Natural killer cell (primary cell): Measurements from ENCODE around the gene RCCD1. TPM values are rescaled to one million over a fixed set of nuclear protein-coding genes. Genes with fewer than 3 reads are reported as not detected.

ENCODE experiments used
- ATAC-seq, 3 donors: fragments of 150-1000 bp in 2 of 3; fragments of 200-7000 bp in 1 of 3; cut with Tn5 transposase; 1 replicate in 1 of 3; 2 replicates in 2 of 3; pipeline ENCODE4 v1.10.0; 2021; ENCODE audit warnings: mild to moderate bottlenecking in 2 of 3, moderate library complexity in 2 of 3
- DNase-seq, 2 donors: peaks; one replicate each; pipeline versions ENCODE4 v3.0.0 to v3.0.0-alpha.2; 2013 to 2021; ENCODE audit warnings: mixed read lengths in 1 of 2
- H3K27ac ChIP-seq: one replicate; pipeline ENCODE4 v1.5.1; 2013; ENCODE audit warnings: mild to moderate bottlenecking, low read length
- H3K27me3 ChIP-seq: one replicate; pipeline ENCODE4 v1.6.1; 2013; ENCODE audit warnings: low read length; ENCODE audit not compliant: control insufficient read depth, insufficient read depth
- H3K36me3 ChIP-seq: one replicate; pipeline ENCODE4 v1.6.1; 2013; ENCODE audit warnings: low read length; ENCODE audit not compliant: control insufficient read depth, insufficient read depth
- H3K4me1 ChIP-seq: one replicate; pipeline ENCODE4 v1.6.1; 2013; ENCODE audit warnings: low read length; ENCODE audit not compliant: control insufficient read depth, insufficient read depth
- H3K4me3 ChIP-seq: one replicate; pipeline ENCODE4 v1.5.1; 2013; ENCODE audit warnings: low read length
- H3K9me3 ChIP-seq: one replicate; pipeline ENCODE4 v1.6.1; 2013; ENCODE audit warnings: low read length; ENCODE audit not compliant: control insufficient read depth, insufficient read depth
- H3K27ac Mint-ChIP-seq, 2 donors: one replicate each; pipeline ENCODE4 v1.8.0; 2022; ENCODE audit warnings: mild to moderate bottlenecking in 2 of 2, mixed read lengths in 2 of 2, moderate library complexity in 1 of 2
- H3K27me3 Mint-ChIP-seq, 2 donors: one replicate each; pipeline ENCODE4 v1.8.0; 2022; ENCODE audit warnings: low read depth in 2 of 2, mixed read lengths in 2 of 2
- H3K36me3 Mint-ChIP-seq: one replicate; pipeline ENCODE4 v1.8.0; 2022; ENCODE audit warnings: mixed read lengths
- H3K4me1 Mint-ChIP-seq, 2 donors: one replicate each; pipeline ENCODE4 v1.8.0; 2022; ENCODE audit warnings: mixed read lengths in 2 of 2
- H3K4me3 Mint-ChIP-seq: one replicate; pipeline ENCODE4 v1.8.0; 2022; ENCODE audit warnings: mild to moderate bottlenecking, moderate library complexity, mixed read lengths
- H3K9me3 Mint-ChIP-seq, 2 donors: one replicate each; pipeline ENCODE4 v1.8.0; 2022; ENCODE audit warnings: mixed read lengths in 2 of 2
- CTCF ChIP-seq: fragments of 200-600 bp; IDR thresholded peaks from one replicate; pipeline ENCODE4 v1.8.0; 2022; ENCODE audit warnings: antibody characterized with exemption
- WGBS: methylation state at CpG from one replicate; pipeline ENCODE4 v1.1.7; 2013; ENCODE audit warnings: missing lambda C conversion rate; ENCODE audit not compliant: insufficient coverage; 5-methylcytosine and 5-hydroxymethylcytosine counted together
- intact Hi-C: fragments of 100-400 bp; cut with micrococcal nuclease; formaldehyde crosslinking; loops from one replicate; pipeline ENCODE4 v1.14.2; 2022
- total RNA-seq, 4 donors: library from RNA; stranded (reverse); fragments of 120-200 nt in 1 of 4; gene quantifications; one replicate each; pipeline versions ENCODE4 v1.2.3 to v1.2.4, GENCODE V29; 2013 to 2022

RCCD1 gene
- 1 to 10 TPM; 4.2 to 5.4 (median 5.1) TPM for total RNA-seq
- total RNA-seq (2013), result 7.7 TPM

- Mint-ChIP-seq H3K27ac (peak within 1 kb of the TSS; percentile 82 to 91), H3K27me3 (no peaks in the 10 kb centered on the region), H3K36me3 (no peaks in the 10 kb centered on the region), H3K4me3 (peak within 1 kb of the TSS; percentile 85), H3K9me3 (no peaks in the 10 kb centered on the region), H3K4me1 (peaks cover 0 to 10% of the 10 kb centered on the region in 2 donors)
- Histone ChIP-seq H3K4me3 (peak within 1 kb of the TSS; percentile 71), H3K27me3 (no peaks in the 10 kb centered on the region), H3K4me1 (peaks cover 20% of the 10 kb centered on the region), H3K9me3 (no peaks in the 10 kb centered on the region), H3K36me3 (peaks cover 28% of the 10 kb centered on the region), H3K27ac (peak within 1 kb of the TSS; percentile 88)
- peak; percentile 95 to 97 (median 97) for ATAC-seq
- peak; percentile 82 to 93 for DNase-seq
- TF ChIP-seq CTCF, result no peak
- intact Hi-C loops, result loop anchor here (2.0 kb wide), 1 partner anchor 20 kb away; the partner anchor contains the start of gene UNC45A
- WGBS, result 1% methylated on average over 69 of the region's 69 CpGs
Measured at GRCh38 chr15:90954712-90955623, at the start of gene RCCD1. Gene RCCD1 (plus strand): TSS chr15:90954884. CDS start chr15:90956735, 1,851 bp downstream.

GRCh38 chr15:90905306-90906180, 49.1 kb upstream of the RCCD1 start:
- H3K4me3 Mint-ChIP-seq, result peak overlapping the region; percentile 42
- ATAC-seq (no peak), DNase-seq (no peak)
- H3K9me3 Mint-ChIP-seq, result no peaks in the 10 kb centered on the region
- no peak overlapping the region for H3K27ac Mint-ChIP-seq
- H3K9me3 ChIP-seq, result no peaks in the 10 kb centered on the region
- no peaks in the 10 kb centered on the region for H3K27me3 ChIP-seq
- no peaks in the 10 kb centered on the region for H3K27me3 Mint-ChIP-seq
- TF ChIP-seq CTCF, result no peak
- WGBS, result 98% methylated on average over 28 of the region's 28 CpGs
- H3K27ac ChIP-seq, result no peak overlapping the region
- peaks cover 50% of the 10 kb centered on the region for H3K36me3 ChIP-seq
- H3K4me1 Mint-ChIP-seq, result peaks cover 22 to 28% of the 10 kb centered on the region in 2 donors
- no peak overlapping the region for H3K4me3 ChIP-seq
- intact Hi-C loops, result no loop called here
- H3K4me1 ChIP-seq, result peaks cover 17% of the 10 kb centered on the region
- H3K36me3 Mint-ChIP-seq, result no peaks in the 10 kb centered on the region

GRCh38 chr15:90906181-90906849, 48.4 kb upstream of the RCCD1 start:
- Histone ChIP-seq H3K27me3 (no peaks in the 10 kb centered on the region), H3K27ac (no peak overlapping the region), H3K36me3 (peaks cover 58% of the 10 kb centered on the region), H3K4me1 (peaks cover 17% of the 10 kb centered on the region), H3K4me3 (no peak overlapping the region), H3K9me3 (no peaks in the 10 kb centered on the region)
- peaks cover 20 to 25% of the 10 kb centered on the region in 2 donors for H3K4me1 Mint-ChIP-seq
- intact Hi-C loops, result no loop called here
- no peaks in the 10 kb centered on the region for H3K36me3 Mint-ChIP-seq
- ATAC-seq (no peak), DNase-seq (no peak)
- no peak overlapping the region for H3K4me3 Mint-ChIP-seq
- H3K27me3 Mint-ChIP-seq, result no peaks in the 10 kb centered on the region
- 95% methylated on average over 11 of the region's 11 CpGs for WGBS
- no peak overlapping the region for H3K27ac Mint-ChIP-seq
- TF ChIP-seq CTCF, result no peak
- no peaks in the 10 kb centered on the region for H3K9me3 Mint-ChIP-seq
